Cardiac fibroblast (primary cell): ENCODE data around the gene LGALSL.

Source experiments
- DNase-seq, 2 donors: peaks; one replicate each; pipeline versions ENCODE4 v3.0.0 to v3.0.0-alpha.2; 2010; ENCODE audit warnings: low read depth in 2 of 2
- H3K4me3 ChIP-seq, 2 donors: replicated peaks in 1 of 2; 1 replicate in 1 of 2; 2 replicates in 1 of 2; pipeline ENCODE4 v1.5.1; 2011; ENCODE audit warnings: low read depth in 2 of 2, low read length in 2 of 2, mild to moderate bottlenecking in 2 of 2, moderate library complexity in 1 of 2
- CTCF ChIP-seq: IDR thresholded peaks from one replicate; pipeline ENCODE4 v1.5.1; 2011; ENCODE audit warnings: low read depth, mild to moderate bottlenecking, low read length, inconsistent platforms

The LGALSL gene

GRCh38 chr2:64477037-64477436 lies 23.1 kb downstream of the LGALSL start:
- TF ChIP-seq CTCF: no peak
- no peak overlapping the region for H3K4me3 ChIP-seq
- DNase-seq: no peak

GRCh38 chr2:64477979-64478378 lies 24.0 kb downstream of the LGALSL start:
- no peak for TF ChIP-seq CTCF
- no peak overlapping the region for H3K4me3 ChIP-seq
- DNase-seq: no peak

- H3K4me3 ChIP-seq: no peak overlapping the region
- no peak for TF ChIP-seq CTCF
- DNase-seq: no peak
Measured at GRCh38 chr2:64478502-64479230, 24.7 kb downstream of the LGALSL start.

- TF ChIP-seq CTCF: no peak
- no peak overlapping the region for H3K4me3 ChIP-seq
- DNase-seq: no peak
Measured at GRCh38 chr2:64479259-64480117, 25.5 kb downstream of the LGALSL start.

GRCh38 chr2:64481665-64482064 lies 27.7 kb downstream of the LGALSL start:
- H3K4me3 ChIP-seq: no peak overlapping the region
- no peak for TF ChIP-seq CTCF
- DNase-seq: no peak

GRCh38 chr2:64482243-64482642 lies 28.3 kb downstream of the LGALSL start:
- no peak for TF ChIP-seq CTCF

More at GRCh38 chr2:64482243-64482642, 28.3 kb downstream of the LGALSL start:
- DNase-seq: no peak
- H3K4me3 ChIP-seq: no peak overlapping the region
